B cell (primary cell): ENCODE data around the gene CHMP5.

Experiments used
- EZH2 ChIP-seq: IDR thresholded peaks from 2 replicates; pipeline ENCODE4 v1.6.1; 2012; ENCODE audit warnings: borderline replicate concordance, low read depth, mild to moderate bottlenecking, moderate library complexity, low read length; ENCODE audit not compliant: insufficient read depth, poor library complexity, severe bottlenecking
- TF ChIP-seq, protein P1 (sequence below): fragments of 200-600 bp; IDR thresholded peaks from one replicate; pipeline ENCODE4 v1.8.0; 2022; ENCODE audit warnings: antibody characterized with exemption, mild to moderate bottlenecking

DNA sequence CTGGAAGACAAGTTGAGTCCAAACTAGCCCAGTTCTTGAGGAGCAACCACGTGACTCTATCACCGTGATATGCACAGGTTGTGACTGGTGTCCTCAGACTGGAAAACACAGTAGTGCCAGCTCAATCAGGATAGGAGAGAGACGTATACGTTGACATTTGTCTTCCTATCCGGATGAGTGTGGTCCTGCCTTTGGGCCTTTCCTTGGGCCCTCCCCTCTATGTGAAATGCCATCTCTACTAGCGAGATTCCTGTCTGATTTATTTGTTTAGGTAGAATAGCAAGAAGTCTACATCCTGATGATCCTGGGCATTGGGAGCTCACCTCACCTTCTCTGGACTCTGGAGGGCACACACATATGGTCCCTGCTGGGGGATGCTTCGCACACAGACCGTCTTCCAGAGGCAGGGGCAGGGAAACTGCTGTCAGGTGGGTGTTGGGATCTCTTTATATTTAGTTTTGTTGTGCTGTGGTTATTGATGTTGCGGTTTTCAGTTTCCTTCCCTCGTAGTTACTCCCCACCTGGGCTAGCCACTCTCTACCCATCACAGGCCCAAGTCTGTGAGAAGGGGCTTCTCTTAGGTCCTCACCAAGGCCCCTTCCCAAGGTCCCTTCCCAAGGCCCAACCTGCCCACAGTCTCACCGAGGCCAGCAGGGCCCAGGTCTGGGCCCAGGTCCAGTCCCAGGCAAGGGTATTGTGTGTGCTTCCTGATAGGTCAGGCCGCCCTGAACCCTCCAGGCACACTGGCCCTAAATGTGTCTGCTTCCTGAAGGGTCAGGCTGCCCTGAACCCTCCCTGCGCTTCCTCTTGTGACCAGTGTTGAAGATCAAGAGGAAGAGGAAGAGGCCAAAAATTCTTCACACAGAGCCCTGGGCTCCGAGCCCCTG is 43.9 kb upstream of the CHMP5 start:
- no peak for TF ChIP-seq EZH2
- TF ChIP-seq, protein P1, sequence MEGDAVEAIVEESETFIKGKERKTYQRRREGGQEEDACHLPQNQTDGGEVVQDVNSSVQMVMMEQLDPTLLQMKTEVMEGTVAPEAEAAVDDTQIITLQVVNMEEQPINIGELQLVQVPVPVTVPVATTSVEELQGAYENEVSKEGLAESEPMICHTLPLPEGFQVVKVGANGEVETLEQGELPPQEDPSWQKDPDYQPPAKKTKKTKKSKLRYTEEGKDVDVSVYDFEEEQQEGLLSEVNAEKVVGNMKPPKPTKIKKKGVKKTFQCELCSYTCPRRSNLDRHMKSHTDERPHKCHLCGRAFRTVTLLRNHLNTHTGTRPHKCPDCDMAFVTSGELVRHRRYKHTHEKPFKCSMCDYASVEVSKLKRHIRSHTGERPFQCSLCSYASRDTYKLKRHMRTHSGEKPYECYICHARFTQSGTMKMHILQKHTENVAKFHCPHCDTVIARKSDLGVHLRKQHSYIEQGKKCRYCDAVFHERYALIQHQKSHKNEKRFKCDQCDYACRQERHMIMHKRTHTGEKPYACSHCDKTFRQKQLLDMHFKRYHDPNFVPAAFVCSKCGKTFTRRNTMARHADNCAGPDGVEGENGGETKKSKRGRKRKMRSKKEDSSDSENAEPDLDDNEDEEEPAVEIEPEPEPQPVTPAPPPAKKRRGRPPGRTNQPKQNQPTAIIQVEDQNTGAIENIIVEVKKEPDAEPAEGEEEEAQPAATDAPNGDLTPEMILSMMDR = no peak
